ENCODE measurements around the gene HSPH1.

DNA sequence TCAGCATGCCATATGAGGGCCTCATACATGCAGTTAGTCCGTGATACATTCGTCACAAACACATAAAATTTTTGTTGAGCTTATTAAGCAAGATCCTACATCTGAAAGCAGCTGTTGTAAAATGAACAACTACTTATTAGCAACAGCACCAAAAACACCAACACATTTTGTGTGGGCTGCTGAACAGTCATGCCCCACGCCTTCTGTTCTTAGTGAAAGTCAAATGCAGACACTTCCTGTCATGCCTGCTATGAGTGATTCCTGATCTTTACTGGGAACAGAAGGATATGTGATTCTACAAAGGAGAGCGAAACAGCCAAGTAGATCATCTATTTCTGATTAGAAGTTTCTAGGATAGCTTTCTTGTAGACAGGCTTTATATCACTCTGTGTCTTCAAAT lies 33.9 kb upstream of the HSPH1 start:
- TF ChIP-seq, protein P1, sequence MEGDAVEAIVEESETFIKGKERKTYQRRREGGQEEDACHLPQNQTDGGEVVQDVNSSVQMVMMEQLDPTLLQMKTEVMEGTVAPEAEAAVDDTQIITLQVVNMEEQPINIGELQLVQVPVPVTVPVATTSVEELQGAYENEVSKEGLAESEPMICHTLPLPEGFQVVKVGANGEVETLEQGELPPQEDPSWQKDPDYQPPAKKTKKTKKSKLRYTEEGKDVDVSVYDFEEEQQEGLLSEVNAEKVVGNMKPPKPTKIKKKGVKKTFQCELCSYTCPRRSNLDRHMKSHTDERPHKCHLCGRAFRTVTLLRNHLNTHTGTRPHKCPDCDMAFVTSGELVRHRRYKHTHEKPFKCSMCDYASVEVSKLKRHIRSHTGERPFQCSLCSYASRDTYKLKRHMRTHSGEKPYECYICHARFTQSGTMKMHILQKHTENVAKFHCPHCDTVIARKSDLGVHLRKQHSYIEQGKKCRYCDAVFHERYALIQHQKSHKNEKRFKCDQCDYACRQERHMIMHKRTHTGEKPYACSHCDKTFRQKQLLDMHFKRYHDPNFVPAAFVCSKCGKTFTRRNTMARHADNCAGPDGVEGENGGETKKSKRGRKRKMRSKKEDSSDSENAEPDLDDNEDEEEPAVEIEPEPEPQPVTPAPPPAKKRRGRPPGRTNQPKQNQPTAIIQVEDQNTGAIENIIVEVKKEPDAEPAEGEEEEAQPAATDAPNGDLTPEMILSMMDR (IDR thresholded peaks at IDR 0.05; ENCODE audit: low read length) = no peak
- TF ChIP-seq EZH2 (optimal IDR thresholded peaks at IDR 0.05; ENCODE audit: low read depth, low read length) = no peak
